A549 (cell line): ENCODE measurements around the gene TECPR2. TPM values are rescaled to one million over a fixed set of nuclear protein-coding genes. Genes with fewer than 3 reads are reported as not detected.

ENCODE experiments used
- ATAC-seq, 2 experiments: fragments of 200-7000 bp in 1 of 2; fragments of >200 bp in 1 of 2; cut with Nextera tagmentation in 1 of 2; cut with Tn5 transposase in 1 of 2; 3 replicates each; pipeline versions ENCODE4 v1.8.0 to v1.9.1; 2018 to 2020; ENCODE audit warnings: mild to moderate bottlenecking in 1 of 2, moderate library complexity in 1 of 2
- CTCF ChIA-PET: fragments of 300-600 bp; sonication (Branson Sonifier 250); formaldehyde crosslinking; extraction: SDS; loops from one replicate; lab custom pipeline; 2021; ENCODE audit warnings: antibody characterized with exemption, inconsistent platforms; lab: Yijun Ruan, JAX
- POLR2A ChIA-PET: fragments of 350-600 bp; formaldehyde crosslinking; extraction: SDS; loops from one replicate; lab custom pipeline; 2021; ENCODE audit warnings: antibody characterized with exemption, inconsistent platforms; lab: Yijun Ruan, JAX
- DNase-seq, 2 experiments: peaks; one replicate each; pipeline versions ENCODE4 v3.0.0 to v3.0.0-alpha.2; 2011 to 2016; ENCODE audit warnings: low read depth in 1 of 2, low spot score in 1 of 2
- FAIRE-seq: peaks from 2 replicates; lab custom pipeline; 2011; peaks lifted over from hg19 to GRCh38; lab: Jason Lieb, UNC
- H3K27ac ChIP-seq, 2 experiments: fragments of >200 bp; sonication (Bioruptor Twin); formaldehyde crosslinking; 3 replicates each; pipeline ENCODE4 v1.5.1; 2016 to 2017
- H3K4me1 ChIP-seq: fragments of >200 bp; sonication (Bioruptor Twin); formaldehyde crosslinking; 3 replicates; pipeline ENCODE4 v1.6.1; 2016
- H3K4me2 ChIP-seq: fragments of >200 bp; sonication (Bioruptor Twin); formaldehyde crosslinking; 3 replicates; pipeline ENCODE4 v1.6.1; 2016
- H3K4me3 ChIP-seq: fragments of >200 bp; sonication (Bioruptor Twin); formaldehyde crosslinking; 3 replicates; pipeline ENCODE4 v1.5.1; 2016
- H3K9me3 ChIP-seq: fragments of >200 bp; sonication (Bioruptor Twin); formaldehyde crosslinking; 3 replicates; pipeline ENCODE4 v1.6.1; 2016
- ATOH8 ChIP-seq: fragments of 250-450 bp; sonication (Bioruptor Pico); IDR thresholded peaks from 2 replicates; pipeline ENCODE4 v1.5.0; 2020; ENCODE audit warnings: low read depth, mild to moderate bottlenecking, moderate library complexity
- BCL3 ChIP-seq: fragments of >200 bp; sonication (Bioruptor Twin); formaldehyde crosslinking; IDR thresholded peaks from 3 replicates; pipeline ENCODE4 v1.6.1; 2016
- CBX2 ChIP-seq: fragments of 200-600 bp; sonication (generic); IDR thresholded peaks from 2 replicates; pipeline ENCODE4 v1.6.1; 2016; ENCODE audit warnings: low read depth, mild to moderate bottlenecking, borderline replicate concordance
- CHD4 ChIP-seq: fragments of 200-600 bp; sonication (generic); IDR thresholded peaks from 2 replicates; pipeline ENCODE4 v1.6.1; 2016; ENCODE audit warnings: antibody characterized with exemption, mild to moderate bottlenecking, borderline replicate concordance
- EHF ChIP-seq: fragments of 250-450 bp; sonication (Bioruptor Pico); IDR thresholded peaks from 2 replicates; pipeline ENCODE4 v1.5.0; 2020; ENCODE audit warnings: mild to moderate bottlenecking
- ELK1 ChIP-seq: fragments of 150-350 bp; IDR thresholded peaks from 2 replicates; pipeline ENCODE4 v1.6.1; 2014; ENCODE audit warnings: low read depth, mild to moderate bottlenecking, low read length
- FOSB ChIP-seq: fragments of 250-450 bp; sonication (Bioruptor Pico); IDR thresholded peaks from 2 replicates; pipeline ENCODE4 v1.5.0; 2020; ENCODE audit warnings: mild to moderate bottlenecking, moderate library complexity
- GATA3 ChIP-seq: IDR thresholded peaks from 2 replicates; pipeline ENCODE4 v1.6.1; 2012; ENCODE audit warnings: borderline replicate concordance
- HMGXB4 ChIP-seq: fragments of 250-450 bp; sonication (Bioruptor Pico); IDR thresholded peaks from 2 replicates; pipeline ENCODE4 v1.5.0; 2021; ENCODE audit warnings: mild to moderate bottlenecking, moderate library complexity, borderline replicate concordance
- HOXA7 ChIP-seq: fragments of 250-450 bp; sonication (Bioruptor Pico); IDR thresholded peaks from 2 replicates; pipeline ENCODE4 v1.5.0; 2020; ENCODE audit warnings: mild to moderate bottlenecking, moderate library complexity
- MYC ChIP-seq: IDR thresholded peaks from 2 replicates; pipeline ENCODE4 v1.6.1; 2012; ENCODE audit warnings: mild to moderate bottlenecking, inconsistent platforms, low read length, improper control_type of control experiment, borderline replicate concordance
- REST ChIP-seq: fragments of 200-600 bp; sonication (generic); IDR thresholded peaks from 2 replicates; pipeline ENCODE4 v1.6.1; 2016; ENCODE audit warnings: antibody characterized with exemption, mild to moderate bottlenecking, moderate library complexity
- RNF2 ChIP-seq: fragments of 200-600 bp; sonication (generic); IDR thresholded peaks from 2 replicates; pipeline ENCODE4 v1.6.1; 2016; ENCODE audit warnings: low read depth, mild to moderate bottlenecking, antibody characterized with exemption, moderate library complexity, borderline replicate concordance
- SMC3 ChIP-seq: fragments of >200 bp; sonication (Bioruptor Twin); formaldehyde crosslinking; IDR thresholded peaks from 3 replicates; pipeline ENCODE4 v1.6.1; 2018; ENCODE audit warnings: inconsistent platforms
- TFCP2L1 ChIP-seq: fragments of 250-450 bp; sonication (Bioruptor Pico); IDR thresholded peaks from 2 replicates; pipeline ENCODE4 v1.5.0; 2021; ENCODE audit warnings: mild to moderate bottlenecking
- USF2 ChIP-seq: fragments of 450-650 bp; IDR thresholded peaks from 2 replicates; pipeline ENCODE4 v1.6.1; 2014; ENCODE audit warnings: antibody characterized with exemption
- WGBS: methylation state at CpG from one replicate; pipeline ENCODE4 v1.1.6; 2017; ENCODE audit errors: missing lambda C conversion rate; 5-methylcytosine and 5-hydroxymethylcytosine counted together
- polyA plus RNA-seq, 4 experiments: library from polyadenylated mRNA; depleted of rRNA in 3 of 4; stranded (reverse); fragments of >200 nt; fragmentation: RNase III in 1 of 4; extraction: RNeasy Plus Mini Kit Qiagen cat#74134 plus additional on column Dnase treatment in 1 of 4; gene quantifications; 2 replicates in 3 of 4; 3 replicates in 1 of 4; pipeline ENCODE4 v1.2.3, GENCODE V29; 2011 to 2017

Gene TECPR2
- polyA plus RNA-seq, 2 of the 4 experiments (the other 2 are of a cell fraction), result 5.9 to 7.6 TPM

GRCh38 chr14:102346645-102347044, 16.1 kb upstream of the TECPR2 start:
- Histone ChIP-seq H3K4me3 (no peak overlapping the region), H3K27ac (no peak overlapping the region), H3K9me3 (no peaks in the 10 kb centered on the region), H3K4me2 (no peak overlapping the region), H3K4me1 (no peaks in the 10 kb centered on the region)
- no peak for ATAC-seq
- POLR2A ChIA-PET, result no interaction called here
- DNase-seq, result no peak
- CTCF ChIA-PET, result no interaction called here
- TF ChIP-seq SMC3 (no peak), CBX2 (no peak), USF2 (no peak), HOXA7 (CRISPR knock-in tag) (no peak)
- WGBS, result 91% methylated on average over 4 of the region's 4 CpGs
- no peak for FAIRE-seq

GRCh38 chr14:102348376-102348775, 14.4 kb upstream of the TECPR2 start:
- no peak for FAIRE-seq
- no peaks in the 10 kb centered on the region for H3K9me3 ChIP-seq
- no peak overlapping the region for H3K4me3 ChIP-seq
- no peak for TF ChIP-seq FOSB (CRISPR knock-in tag)
- no peak for TF ChIP-seq CHD4
- no peak for TF ChIP-seq BCL3
- TF ChIP-seq GATA3, result no peak
- TF ChIP-seq RNF2, result no peak
- no peak for TF ChIP-seq ATOH8
- no peak for TF ChIP-seq REST
- no peak for TF ChIP-seq CBX2
- TF ChIP-seq EHF (CRISPR knock-in tag), result no peak
- no peak for TF ChIP-seq TFCP2L1 (CRISPR knock-in tag)
- TF ChIP-seq ELK1, result no peak
- no peak for TF ChIP-seq MYC
- TF ChIP-seq HMGXB4 (CRISPR knock-in tag), result no peak
- ATAC-seq, result no peak
- WGBS, result 90% methylated on average over 16 of the region's 16 CpGs
- H3K4me1 ChIP-seq, result no peaks in the 10 kb centered on the region
- H3K27ac ChIP-seq, result no peak overlapping the region
- ChIA-PET CTCF (interaction anchor here (0.8 to 1.6 kb wide), 4 partner anchors 9 to 286 kb away, joined by 3 to 5 read pairs (median 3); no protein-coding TSS in a partner anchor), POLR2A (no interaction called here)
- no peak for DNase-seq
- no peak overlapping the region for H3K4me2 ChIP-seq
